Activated naive CD8-positive, alpha-beta T cell treated with anti-CD3 and anti-CD28 coated beads for 36 hours (primary cell): ENCODE results near the gene GBP5. TPM values are rescaled to one million over a fixed set of nuclear protein-coding genes. Genes with fewer than 3 reads are reported as not detected.
"Not testable (repeated sequence)": the region's sequence is repeated elsewhere in the genome, so short reads cannot be mapped to it uniquely, and the experiment has no call there.

Experiments
- DNase-seq: peaks from one replicate; pipeline ENCODE4 v3.0.0; 2021
- H3K27ac Mint-ChIP-seq: one replicate; pipeline ENCODE4 v1.8.0; 2022; ENCODE audit warnings: mild to moderate bottlenecking, moderate library complexity, mixed read lengths
- H3K27me3 Mint-ChIP-seq: one replicate; pipeline ENCODE4 v1.8.0; 2022; ENCODE audit warnings: mild to moderate bottlenecking, mixed read lengths
- H3K36me3 Mint-ChIP-seq: one replicate; pipeline ENCODE4 v1.8.0; 2021; ENCODE audit warnings: mild to moderate bottlenecking, mixed read lengths
- H3K4me1 Mint-ChIP-seq: one replicate; pipeline ENCODE4 v1.8.0; 2021; ENCODE audit warnings: mixed read lengths
- H3K4me3 Mint-ChIP-seq: one replicate; pipeline ENCODE4 v1.8.0; 2022; ENCODE audit warnings: mild to moderate bottlenecking, moderate library complexity, mixed read lengths
- H3K9me3 Mint-ChIP-seq: one replicate; pipeline ENCODE4 v1.8.0; 2022; ENCODE audit warnings: mixed read lengths
- total RNA-seq, 2 experiments: library from RNA; stranded (reverse); gene quantifications; one replicate each; pipeline ENCODE4 v1.2.3, GENCODE V29; 2021

Gene GBP5
- 100 to 1,000 TPM; 186 to 187 TPM for total RNA-seq

- Mint-ChIP-seq H3K4me1 (peaks cover 65% of the 10 kb centered on the region), H3K4me3 (peak within 1 kb of the TSS; percentile 97), H3K27ac (peak within 1 kb of the TSS; percentile 98), H3K36me3 (peaks cover 59% of the 10 kb centered on the region)
- not testable (repeated sequence) for H3K27me3 Mint-ChIP-seq, H3K9me3 Mint-ChIP-seq
- peak; percentile 76 for DNase-seq
These were observed at the start of gene GBP5 for GRCh38 chr1:89272269-89273041. Gene GBP5 (minus strand): TSS chr1:89272860. CDS start chr1:89269555, 3,305 bp downstream.

GRCh38 chr1:89322402-89322801 lies 49.7 kb upstream of the GBP5 start:
- DNase-seq = no peak
- no peaks in the 10 kb centered on the region for H3K4me1 Mint-ChIP-seq
- no peak overlapping the region for H3K27ac Mint-ChIP-seq
- peaks cover 12% of the 10 kb centered on the region for H3K36me3 Mint-ChIP-seq
- no peaks in the 10 kb centered on the region for H3K27me3 Mint-ChIP-seq
- H3K9me3 Mint-ChIP-seq = peaks cover 40% of the 10 kb centered on the region
- H3K4me3 Mint-ChIP-seq = no peak overlapping the region

GRCh38 chr1:89312572-89312971 lies 39.9 kb upstream of the GBP5 start:
- Mint-ChIP-seq H3K27me3 (no peaks in the 10 kb centered on the region), H3K4me3 (no peak overlapping the region), H3K4me1 (peaks cover 35% of the 10 kb centered on the region), H3K27ac (peak overlapping the region; percentile 56), H3K36me3 (peaks cover 38% of the 10 kb centered on the region), H3K9me3 (peaks cover 40% of the 10 kb centered on the region)
- no peak for DNase-seq

- Mint-ChIP-seq H3K9me3 (peaks cover 32% of the 10 kb centered on the region), H3K27ac (peak overlapping the region; percentile 96), H3K4me3 (no peak overlapping the region), H3K27me3 (no peaks in the 10 kb centered on the region), H3K4me1 (peaks cover 35% of the 10 kb centered on the region), H3K36me3 (peaks cover 38% of the 10 kb centered on the region)
- DNase-seq = no peak
These were observed 39.1 kb upstream of the GBP5 start for GRCh38 chr1:89311757-89312156.

GRCh38 chr1:89310976-89311375 lies 38.3 kb upstream of the GBP5 start:
- H3K4me3 Mint-ChIP-seq = peak overlapping the region; percentile 6
- DNase-seq = no peak
- peaks cover 32% of the 10 kb centered on the region for H3K9me3 Mint-ChIP-seq
- H3K27ac Mint-ChIP-seq = peak overlapping the region; percentile 96
- no peaks in the 10 kb centered on the region for H3K27me3 Mint-ChIP-seq
- peaks cover 35% of the 10 kb centered on the region for H3K36me3 Mint-ChIP-seq
- H3K4me1 Mint-ChIP-seq = peaks cover 39% of the 10 kb centered on the region

- peaks cover 35% of the 10 kb centered on the region for H3K36me3 Mint-ChIP-seq
- peak overlapping the region; percentile 22 for H3K4me3 Mint-ChIP-seq
- H3K4me1 Mint-ChIP-seq = peaks cover 41% of the 10 kb centered on the region
- peaks cover 32% of the 10 kb centered on the region for H3K9me3 Mint-ChIP-seq
- DNase-seq = no peak
- H3K27me3 Mint-ChIP-seq = no peaks in the 10 kb centered on the region
- H3K27ac Mint-ChIP-seq = peak overlapping the region; percentile 96
These were observed 37.8 kb upstream of the GBP5 start for GRCh38 chr1:89310505-89310904.

- Mint-ChIP-seq H3K4me3 (peak overlapping the region; percentile 35), H3K9me3 (peaks cover 28% of the 10 kb centered on the region), H3K27me3 (no peaks in the 10 kb centered on the region), H3K36me3 (peaks cover 33% of the 10 kb centered on the region), H3K4me1 (peaks cover 43% of the 10 kb centered on the region), H3K27ac (peak overlapping the region; percentile 96)
- DNase-seq = no peak
These were observed 37.2 kb upstream of the GBP5 start for GRCh38 chr1:89309828-89310227.

GRCh38 chr1:89306273-89306672 lies 33.6 kb upstream of the GBP5 start:
- Mint-ChIP-seq H3K9me3 (peaks cover 16% of the 10 kb centered on the region), H3K27ac (no peak overlapping the region), H3K4me3 (no peak overlapping the region), H3K36me3 (peaks cover 17% of the 10 kb centered on the region), H3K27me3 (no peaks in the 10 kb centered on the region), H3K4me1 (peaks cover 32% of the 10 kb centered on the region)
- no peak for DNase-seq

GRCh38 chr1:89305493-89305892 lies 32.8 kb upstream of the GBP5 start:
- peaks cover 29% of the 10 kb centered on the region for H3K4me1 Mint-ChIP-seq
- H3K4me3 Mint-ChIP-seq = no peak overlapping the region
- peaks cover 12% of the 10 kb centered on the region for H3K9me3 Mint-ChIP-seq
- peaks cover 14% of the 10 kb centered on the region for H3K36me3 Mint-ChIP-seq
- no peak for DNase-seq
- no peaks in the 10 kb centered on the region for H3K27me3 Mint-ChIP-seq
- no peak overlapping the region for H3K27ac Mint-ChIP-seq

- H3K36me3 Mint-ChIP-seq = peaks cover 9% of the 10 kb centered on the region
- no peak overlapping the region for H3K27ac Mint-ChIP-seq
- no peaks in the 10 kb centered on the region for H3K27me3 Mint-ChIP-seq
- no peak overlapping the region for H3K4me3 Mint-ChIP-seq
- peaks cover 10% of the 10 kb centered on the region for H3K9me3 Mint-ChIP-seq
- DNase-seq = no peak
- peaks cover 27% of the 10 kb centered on the region for H3K4me1 Mint-ChIP-seq
These were observed 32.0 kb upstream of the GBP5 start for GRCh38 chr1:89304572-89305230.

- peaks cover 31% of the 10 kb centered on the region for H3K4me1 Mint-ChIP-seq
- no peak for DNase-seq
These were observed 30.2 kb upstream of the GBP5 start for GRCh38 chr1:89302697-89303332.

GRCh38 chr1:89299739-89300463 lies 27.2 kb upstream of the GBP5 start:
- H3K4me1 Mint-ChIP-seq = peaks cover 33% of the 10 kb centered on the region
- DNase-seq = peak; percentile 23
- not testable (repeated sequence) for H3K27me3 Mint-ChIP-seq, H3K36me3 Mint-ChIP-seq, H3K4me3 Mint-ChIP-seq, H3K9me3 Mint-ChIP-seq
- peak overlapping the region; percentile 75 for H3K27ac Mint-ChIP-seq

More at GRCh38 chr1:89302697-89303332, 30.2 kb upstream of the GBP5 start:
- Mint-ChIP-seq H3K27ac (no peak overlapping the region), H3K4me3 (no peak overlapping the region), H3K9me3 (peaks cover under 1% of the 10 kb centered on the region), H3K36me3 (no peaks in the 10 kb centered on the region), H3K27me3 (no peaks in the 10 kb centered on the region)

GRCh38 chr1:89298461-89298860 lies 25.8 kb upstream of the GBP5 start:
- Mint-ChIP-seq H3K27ac (peak overlapping the region; percentile 47), H3K9me3 (peaks cover 5% of the 10 kb centered on the region), H3K4me1 (peaks cover 36% of the 10 kb centered on the region), H3K36me3 (peaks cover 9% of the 10 kb centered on the region), H3K27me3 (no peaks in the 10 kb centered on the region), H3K4me3 (no peak overlapping the region)
- no peak for DNase-seq

GRCh38 chr1:89295187-89295586 lies 22.5 kb upstream of the GBP5 start:
- H3K4me1 Mint-ChIP-seq = peaks cover 32% of the 10 kb centered on the region
- no peaks in the 10 kb centered on the region for H3K27me3 Mint-ChIP-seq
- H3K9me3 Mint-ChIP-seq = peaks cover 21% of the 10 kb centered on the region
- no peak for DNase-seq
- H3K27ac Mint-ChIP-seq = no peak overlapping the region
- no peak overlapping the region for H3K4me3 Mint-ChIP-seq
- peaks cover 21% of the 10 kb centered on the region for H3K36me3 Mint-ChIP-seq

GRCh38 chr1:89291276-89291675 lies 18.6 kb upstream of the GBP5 start:
- H3K36me3 Mint-ChIP-seq = peaks cover 46% of the 10 kb centered on the region
- H3K4me1 Mint-ChIP-seq = peaks cover 39% of the 10 kb centered on the region
- no peak overlapping the region for H3K4me3 Mint-ChIP-seq
- DNase-seq = no peak
- peaks cover 30% of the 10 kb centered on the region for H3K9me3 Mint-ChIP-seq
- no peak overlapping the region for H3K27ac Mint-ChIP-seq
- H3K27me3 Mint-ChIP-seq = no peaks in the 10 kb centered on the region
